ENCODE data around the gene CHIT1. TPM values are rescaled to one million over a fixed set of nuclear protein-coding genes. Genes with fewer than 3 reads are reported as not detected.

The CHIT1 gene
- total and polyA plus RNA-seq, 2 experiments from 2014 or later, result 0.07 to 0.47 TPM

DNA sequence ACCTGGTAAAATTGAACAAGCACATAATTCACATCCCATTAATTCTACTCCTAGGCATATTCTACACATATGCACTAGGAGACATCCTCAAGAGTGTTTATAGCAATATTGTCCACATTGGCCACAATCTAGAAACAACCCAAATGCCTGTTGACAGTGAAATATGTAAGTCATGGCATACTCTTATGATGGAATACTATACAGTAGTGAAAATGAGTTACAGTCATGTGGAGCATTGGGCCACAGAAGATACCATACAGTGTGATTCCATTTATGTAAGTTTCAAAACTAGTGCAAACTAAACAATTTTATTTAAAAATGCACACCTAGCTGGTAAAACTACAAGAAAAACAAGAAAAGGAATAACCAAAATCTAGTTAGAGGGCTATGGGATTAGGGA, 19.1 kb downstream of the CHIT1 start (continued):
- TF ChIP-seq, protein P1, sequence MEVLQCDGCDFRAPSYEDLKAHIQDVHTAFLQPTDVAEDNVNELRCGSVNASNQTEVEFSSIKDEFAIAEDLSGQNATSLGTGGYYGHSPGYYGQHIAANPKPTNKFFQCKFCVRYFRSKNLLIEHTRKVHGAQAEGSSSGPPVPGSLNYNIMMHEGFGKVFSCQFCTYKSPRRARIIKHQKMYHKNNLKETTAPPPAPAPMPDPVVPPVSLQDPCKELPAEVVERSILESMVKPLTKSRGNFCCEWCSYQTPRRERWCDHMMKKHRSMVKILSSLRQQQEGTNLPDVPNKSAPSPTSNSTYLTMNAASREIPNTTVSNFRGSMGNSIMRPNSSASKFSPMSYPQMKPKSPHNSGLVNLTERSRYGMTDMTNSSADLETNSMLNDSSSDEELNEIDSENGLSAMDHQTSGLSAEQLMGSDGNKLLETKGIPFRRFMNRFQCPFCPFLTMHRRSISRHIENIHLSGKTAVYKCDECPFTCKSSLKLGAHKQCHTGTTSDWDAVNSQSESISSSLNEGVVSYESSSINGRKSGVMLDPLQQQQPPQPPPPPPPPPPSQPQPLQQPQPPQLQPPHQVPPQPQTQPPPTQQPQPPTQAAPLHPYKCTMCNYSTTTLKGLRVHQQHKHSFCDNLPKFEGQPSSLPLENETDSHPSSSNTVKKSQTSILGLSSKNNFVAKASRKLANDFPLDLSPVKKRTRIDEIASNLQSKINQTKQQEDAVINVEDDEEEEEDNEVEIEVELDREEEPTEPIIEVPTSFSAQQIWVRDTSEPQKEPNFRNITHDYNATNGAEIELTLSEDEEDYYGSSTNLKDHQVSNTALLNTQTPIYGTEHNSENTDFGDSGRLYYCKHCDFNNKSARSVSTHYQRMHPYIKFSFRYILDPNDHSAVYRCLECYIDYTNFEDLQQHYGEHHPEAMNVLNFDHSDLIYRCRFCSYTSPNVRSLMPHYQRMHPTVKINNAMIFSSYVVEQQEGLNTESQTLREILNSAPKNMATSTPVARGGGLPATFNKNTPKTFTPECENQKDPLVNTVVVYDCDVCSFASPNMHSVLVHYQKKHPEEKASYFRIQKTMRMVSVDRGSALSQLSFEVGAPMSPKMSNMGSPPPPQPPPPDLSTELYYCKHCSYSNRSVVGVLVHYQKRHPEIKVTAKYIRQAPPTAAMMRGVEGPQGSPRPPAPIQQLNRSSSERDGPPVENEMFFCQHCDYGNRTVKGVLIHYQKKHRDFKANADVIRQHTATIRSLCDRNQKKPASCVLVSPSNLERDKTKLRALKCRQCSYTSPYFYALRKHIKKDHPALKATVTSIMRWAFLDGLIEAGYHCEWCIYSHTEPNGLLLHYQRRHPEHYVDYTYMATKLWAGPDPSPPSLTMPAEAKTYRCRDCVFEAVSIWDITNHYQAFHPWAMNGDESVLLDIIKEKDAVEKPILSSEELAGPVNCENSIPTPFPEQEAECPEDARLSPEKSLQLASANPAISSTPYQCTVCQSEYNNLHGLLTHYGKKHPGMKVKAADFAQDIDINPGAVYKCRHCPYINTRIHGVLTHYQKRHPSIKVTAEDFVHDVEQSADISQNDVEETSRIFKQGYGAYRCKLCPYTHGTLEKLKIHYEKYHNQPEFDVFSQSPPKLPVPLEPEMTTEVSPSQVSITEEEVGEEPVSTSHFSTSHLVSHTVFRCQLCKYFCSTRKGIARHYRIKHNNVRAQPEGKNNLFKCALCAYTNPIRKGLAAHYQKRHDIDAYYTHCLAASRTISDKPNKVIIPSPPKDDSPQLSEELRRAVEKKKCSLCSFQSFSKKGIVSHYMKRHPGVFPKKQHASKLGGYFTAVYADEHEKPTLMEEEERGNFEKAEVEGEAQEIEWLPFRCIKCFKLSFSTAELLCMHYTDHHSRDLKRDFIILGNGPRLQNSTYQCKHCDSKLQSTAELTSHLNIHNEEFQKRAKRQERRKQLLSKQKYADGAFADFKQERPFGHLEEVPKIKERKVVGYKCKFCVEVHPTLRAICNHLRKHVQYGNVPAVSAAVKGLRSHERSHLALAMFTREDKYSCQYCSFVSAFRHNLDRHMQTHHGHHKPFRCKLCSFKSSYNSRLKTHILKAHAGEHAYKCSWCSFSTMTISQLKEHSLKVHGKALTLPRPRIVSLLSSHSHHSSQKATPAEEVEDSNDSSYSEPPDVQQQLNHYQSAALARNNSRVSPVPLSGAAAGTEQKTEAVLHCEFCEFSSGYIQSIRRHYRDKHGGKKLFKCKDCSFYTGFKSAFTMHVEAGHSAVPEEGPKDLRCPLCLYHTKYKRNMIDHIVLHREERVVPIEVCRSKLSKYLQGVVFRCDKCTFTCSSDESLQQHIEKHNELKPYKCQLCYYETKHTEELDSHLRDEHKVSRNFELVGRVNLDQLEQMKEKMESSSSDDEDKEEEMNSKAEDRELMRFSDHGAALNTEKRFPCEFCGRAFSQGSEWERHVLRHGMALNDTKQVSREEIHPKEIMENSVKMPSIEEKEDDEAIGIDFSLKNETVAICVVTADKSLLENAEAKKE (CRISPR knock-in tag; IDR thresholded peaks at IDR 0.05), result no peak
- no peak for TF ChIP-seq NANOG (IDR thresholded peaks at IDR 0.05; ENCODE audit: borderline replicate concordance)

DNA sequence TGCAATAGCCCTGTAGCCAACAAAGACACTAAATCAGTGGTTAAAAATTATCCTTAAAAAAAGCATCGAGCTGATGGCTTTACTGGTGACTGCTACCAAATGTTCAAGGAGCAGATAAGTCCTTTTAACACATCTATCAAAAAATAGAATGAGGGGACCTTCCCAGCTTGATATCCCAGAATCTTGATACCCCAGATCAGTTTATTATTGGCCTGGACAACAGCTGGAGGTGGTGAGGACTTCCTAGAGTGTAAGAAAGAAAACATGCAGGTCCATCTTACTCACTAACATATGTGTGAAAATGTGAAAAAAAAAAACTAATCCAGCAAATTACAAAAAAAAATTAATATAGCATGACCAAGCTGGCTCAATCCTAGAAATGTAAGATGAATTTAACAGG, 21.3 kb downstream of the CHIT1 start:
- H3K9me2 ChIP-seq (ENCODE audit: insufficient read depth), result no peaks in the 10 kb centered on the region
- H3K79me2 ChIP-seq (replicated peaks; ENCODE audit: insufficient read depth), result no peaks in the 10 kb centered on the region
- no peaks in the 10 kb centered on the region for H3K27me3 ChIP-seq (ENCODE audit: insufficient read depth)
- Mint-ChIP-seq H3K27ac (no peak overlapping the region), H3K4me3 (no peak overlapping the region), H3K27me3 (ENCODE audit: insufficient read depth, low read depth, poor library complexity) (peaks cover 1% of the 10 kb centered on the region), H3K36me3 (ENCODE audit: low read depth) (no peaks in the 10 kb centered on the region), H3K4me1 (peaks cover 5% of the 10 kb centered on the region), H3K9me3 (no peaks in the 10 kb centered on the region)
- DNase-seq (ENCODE audit: low spot score) (no peak), ATAC-seq (no peak)
- no peaks in the 10 kb centered on the region for H3F3A ChIP-seq (replicated peaks; ENCODE audit: low read depth)
- no peak overlapping the region for H3K27ac ChIP-seq (ENCODE audit: low read depth)
- H4K20me1 ChIP-seq (replicated peaks; ENCODE audit: insufficient read depth), result no peaks in the 10 kb centered on the region
- H3K4me3 ChIP-seq, result no peak overlapping the region
- H2AFZ ChIP-seq, result no peak overlapping the region
- H3K36me3 ChIP-seq (ENCODE audit: insufficient read depth), result no peaks in the 10 kb centered on the region
- no peaks in the 10 kb centered on the region for H3K4me1 ChIP-seq (ENCODE audit: insufficient read depth)
- no peak for TF ChIP-seq JUNB (IDR thresholded peaks at IDR 0.05; ENCODE audit: unreplicated experiment)
- no peak for TF ChIP-seq NANOG (IDR thresholded peaks at IDR 0.05; ENCODE audit: borderline replicate concordance)
- no peak overlapping the region for H3K4me2 ChIP-seq

DNA sequence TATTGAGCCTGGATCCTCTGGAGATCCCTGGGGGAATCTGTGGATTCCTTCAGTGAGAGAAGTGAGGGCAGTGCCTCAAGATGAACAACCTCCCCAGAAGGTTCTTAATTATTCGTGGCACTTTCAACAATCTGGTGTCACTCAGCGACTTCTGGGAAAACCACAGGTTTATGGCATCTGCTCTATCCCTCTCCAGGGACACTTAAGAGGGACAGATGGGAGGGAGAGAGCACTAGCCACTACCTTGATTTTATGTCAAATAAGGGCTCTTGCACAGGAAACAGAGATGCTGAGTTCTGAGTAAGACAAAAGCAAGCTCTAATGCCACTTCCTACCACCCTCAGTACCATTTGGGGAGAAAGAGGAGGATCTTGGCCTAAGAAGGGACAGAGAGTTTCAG, 21.7 kb downstream of the CHIT1 start:
- Mint-ChIP-seq H3K27me3 (ENCODE audit: insufficient read depth, low read depth, poor library complexity) (peaks cover 1% of the 10 kb centered on the region), H3K9me3 (no peaks in the 10 kb centered on the region), H3K27ac (no peak overlapping the region), H3K4me3 (no peak overlapping the region), H3K36me3 (ENCODE audit: low read depth) (no peaks in the 10 kb centered on the region), H3K4me1 (peaks cover 5% of the 10 kb centered on the region)
- DNase-seq (ENCODE audit: low spot score), result no peak
- Histone ChIP-seq H3K4me1 (ENCODE audit: insufficient read depth) (no peaks in the 10 kb centered on the region), H3K4me2 (no peak overlapping the region), H4K20me1 (replicated peaks; ENCODE audit: insufficient read depth) (no peaks in the 10 kb centered on the region), H3F3A (replicated peaks; ENCODE audit: low read depth) (no peaks in the 10 kb centered on the region), H2AFZ (peak overlapping the region; percentile 43; the same call in 1 of the 2 replicates), H3K27ac (ENCODE audit: low read depth) (no peak overlapping the region), H3K9me2 (ENCODE audit: insufficient read depth) (no peaks in the 10 kb centered on the region), H3K4me3 (no peak overlapping the region), H3K36me3 (ENCODE audit: insufficient read depth) (no peaks in the 10 kb centered on the region), H3K27me3 (ENCODE audit: insufficient read depth) (no peaks in the 10 kb centered on the region), H3K79me2 (replicated peaks; ENCODE audit: insufficient read depth) (no peaks in the 10 kb centered on the region)
- no peak for ATAC-seq
- TF ChIP-seq STAT1 (IDR thresholded peaks at IDR 0.05; ENCODE audit: unreplicated experiment), result no peak
